Smooth muscle cell (in vitro differentiated cells): ENCODE data around the gene TNIP2. TPM values are rescaled to one million over a fixed set of nuclear protein-coding genes. Genes with fewer than 3 reads are reported as not detected.
"Not testable (repeated sequence)": the region's sequence is repeated elsewhere in the genome, so short reads cannot be mapped to it uniquely, and the experiment has no call there.

ENCODE experiments used
- DNase-seq: peaks from one replicate; lab custom pipeline; 2025; ENCODE audit not compliant: unreplicated experiment; lab: John Stamatoyannopoulos, UW
- H2AFZ ChIP-seq: fragments of 200-600 bp; sonication (generic); 2 replicates; pipeline ENCODE4 v1.6.0; 2016; ENCODE audit warnings: antibody characterized with exemption, low read depth, mild to moderate bottlenecking
- H3F3A ChIP-seq: fragments of 200-600 bp; sonication (generic); 2 replicates; pipeline ENCODE4 v1.6.0; 2017; ENCODE audit warnings: antibody characterized with exemption, low read depth
- H3K27ac ChIP-seq: fragments of 200-600 bp; sonication (generic); 2 replicates; pipeline ENCODE4 v1.5.1; 2016; ENCODE audit warnings: low read depth, mild to moderate bottlenecking
- H3K27me3 ChIP-seq: fragments of 200-600 bp; sonication (generic); 2 replicates; pipeline ENCODE4 v1.6.1; 2016; ENCODE audit warnings: low read depth, mild to moderate bottlenecking
- H3K36me3 ChIP-seq: fragments of 200-600 bp; sonication (generic); 2 replicates; pipeline ENCODE4 v1.5.1; 2016; ENCODE audit warnings: low read depth
- H3K4me1 ChIP-seq: fragments of 200-600 bp; sonication (generic); 2 replicates; pipeline ENCODE4 v1.5.1; 2016; ENCODE audit warnings: low read depth
- H3K4me2 ChIP-seq: fragments of 200-600 bp; sonication (generic); 2 replicates; pipeline ENCODE4 v1.6.0; 2016; ENCODE audit warnings: mild to moderate bottlenecking
- H3K4me3 ChIP-seq: fragments of 200-600 bp; sonication (generic); 2 replicates; pipeline ENCODE4 v1.5.1; 2016; ENCODE audit warnings: mild to moderate bottlenecking
- H3K79me2 ChIP-seq: fragments of 200-600 bp; sonication (generic); 2 replicates; pipeline ENCODE4 v1.6.0; 2016; ENCODE audit warnings: low read depth, mild to moderate bottlenecking
- H3K9ac ChIP-seq: fragments of 200-600 bp; sonication (generic); 2 replicates; pipeline ENCODE4 v1.6.0; 2016; ENCODE audit warnings: low read depth
- H3K9me3 ChIP-seq: fragments of 200-600 bp; sonication (generic); replicated peaks from 2 replicates; pipeline ENCODE4 v1.5.1; 2016; ENCODE audit warnings: low read depth
- H4K20me1 ChIP-seq: fragments of 200-600 bp; sonication (generic); 2 replicates; pipeline ENCODE4 v1.6.0; 2016; ENCODE audit warnings: low read depth
- CTCF ChIP-seq: fragments of 200-600 bp; sonication (generic); IDR thresholded peaks from 2 replicates; pipeline ENCODE4 v1.5.1; 2017; ENCODE audit warnings: borderline replicate concordance, mild to moderate bottlenecking, antibody characterized with exemption; ENCODE audit not compliant: insufficient read depth, poor library complexity, severe bottlenecking
- WGBS: methylation state at CpG from one replicate; pipeline ENCODE4 v1.1.7; 2016; ENCODE audit warnings: low lambda C conversion rate; 5-methylcytosine and 5-hydroxymethylcytosine counted together
- polyA plus RNA-seq: library from polyadenylated mRNA; unstranded; fragments of >200 nt; fragmentation: Nextera tagmentation; extraction: Ambion mirVana; gene quantifications from 2 replicates; pipeline ENCODE4 v1.2.1, GENCODE V29; 2016
- total RNA-seq: library from RNA; depleted of rRNA; stranded (reverse); fragments of >200 nt; gene quantifications from 2 replicates; pipeline ENCODE4 v1.2.3, GENCODE V29; 2014

The TNIP2 gene
- total and polyA plus RNA-seq, 2 experiments from 2014 or later, result 23.8 to 37.5 TPM

DNA sequence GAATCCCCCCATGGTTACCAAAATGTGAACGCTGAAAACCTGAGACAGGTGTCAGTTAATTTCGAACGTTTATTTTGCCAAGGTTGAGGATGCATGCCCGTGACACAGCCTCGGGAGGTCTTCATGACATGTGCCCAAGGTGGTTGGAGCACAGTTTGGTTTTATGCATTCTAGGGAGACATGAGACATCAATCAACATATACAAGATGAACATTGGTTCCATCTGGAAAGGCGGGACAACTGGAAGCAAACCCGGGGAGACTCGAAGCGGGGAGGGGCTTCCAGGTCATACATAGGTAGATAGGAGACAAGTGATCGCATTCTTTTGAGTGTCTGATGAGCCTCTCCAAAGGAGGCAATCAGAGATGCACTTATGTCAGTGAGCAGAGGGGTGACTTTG, 25.8 kb upstream of the TNIP2 start:
- TF ChIP-seq CTCF, result no peak
- Histone ChIP-seq H3K4me1 (no peaks in the 10 kb centered on the region), H3K4me3 (no peak overlapping the region), H3F3A (no peaks in the 10 kb centered on the region), H4K20me1 (no peaks in the 10 kb centered on the region), H3K9ac (no peak overlapping the region), H3K36me3 (no peaks in the 10 kb centered on the region), H3K9me3 (no peaks in the 10 kb centered on the region), H2AFZ (no peak overlapping the region), H3K4me2 (no peak overlapping the region), H3K79me2 (no peaks in the 10 kb centered on the region), H3K27me3 (no peaks in the 10 kb centered on the region), H3K27ac (no peak overlapping the region)
- no peak for DNase-seq
- 95% methylated on average over 10 of the region's 10 CpGs for whole genome bisulfite sequencing

DNA sequence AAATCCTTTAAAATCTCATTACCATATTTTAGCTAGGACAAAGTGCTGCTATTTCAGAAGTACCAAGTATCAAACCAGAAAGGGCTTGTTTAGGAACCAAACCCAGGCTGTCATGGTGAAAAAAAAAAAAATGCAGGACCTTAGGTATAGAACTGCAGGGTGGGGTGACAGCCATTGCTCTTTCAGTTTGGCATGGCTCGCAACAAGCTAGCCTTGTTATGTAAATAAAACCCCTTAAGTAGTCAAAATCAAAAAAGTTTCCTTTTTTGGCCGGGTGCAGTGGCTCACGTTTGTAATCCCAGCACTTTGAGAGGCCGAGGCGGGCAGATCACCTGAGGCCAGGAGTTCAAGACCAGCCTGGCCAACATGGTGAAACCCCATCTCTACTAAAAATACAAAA, 24.5 kb upstream of the TNIP2 start:
- not testable (repeated sequence) for H2AFZ ChIP-seq, DNase-seq, H3K27me3 ChIP-seq, H3K27ac ChIP-seq, H3F3A ChIP-seq, H3K4me1 ChIP-seq, H4K20me1 ChIP-seq, H3K79me2 ChIP-seq, H3K36me3 ChIP-seq, H3K4me3 ChIP-seq, H3K9ac ChIP-seq, H3K4me2 ChIP-seq, H3K9me3 ChIP-seq
- 89% methylated on average over 5 of the region's 5 CpGs for WGBS

- Histone ChIP-seq H2AFZ (no peak overlapping the region), H3F3A (peaks cover 14% of the 10 kb centered on the region), H3K27me3 (no peaks in the 10 kb centered on the region), H4K20me1 (no peaks in the 10 kb centered on the region), H3K4me1 (peaks cover 7% of the 10 kb centered on the region), H3K9ac (no peak overlapping the region), H3K9me3 (no peaks in the 10 kb centered on the region), H3K4me3 (no peak overlapping the region), H3K36me3 (no peaks in the 10 kb centered on the region), H3K79me2 (no peaks in the 10 kb centered on the region), H3K27ac (no peak overlapping the region), H3K4me2 (no peak overlapping the region)
- WGBS, result 57% methylated on average over 3 of the region's 3 CpGs
- no peak for TF ChIP-seq CTCF
- DNase-seq, result no peak
Observed at GRCh38 chr4:2771264-2771663, 15.1 kb upstream of the TNIP2 start.

GRCh38 chr4:2768921-2769336, 12.8 kb upstream of the TNIP2 start:
- 32% methylated on average over 15 of the region's 15 CpGs for WGBS
- Histone ChIP-seq H3K9me3 (no peaks in the 10 kb centered on the region), H3K79me2 (no peaks in the 10 kb centered on the region), H3K4me3 (no peak overlapping the region), H3K4me2 (peak overlapping the region; percentile 81), H3F3A (peaks cover 14% of the 10 kb centered on the region), H2AFZ (peak overlapping the region; percentile 71), H3K9ac (no peak overlapping the region), H3K27me3 (no peaks in the 10 kb centered on the region), H4K20me1 (no peaks in the 10 kb centered on the region), H3K36me3 (no peaks in the 10 kb centered on the region), H3K27ac (peak overlapping the region; percentile 44), H3K4me1 (peaks cover 7% of the 10 kb centered on the region)
- no peak for TF ChIP-seq CTCF
- DNase-seq, result no peak
